ENCODE measurements around the gene FADS2. TPM values are rescaled to one million over a fixed set of nuclear protein-coding genes. Genes with fewer than 3 reads are reported as not detected.
A peak's percentile ranks its signal among the peaks of the same experiment; 100 is the strongest.

The FADS2 gene
- total and polyA plus RNA-seq, 2 of the 13 experiments (the other 11 are each of a cell fraction or from before 2014, with no cell fraction given): 90.1 to 124 TPM

GRCh38 chr11:61814958-61815789 lies 12.9 kb upstream of the FADS2 start (continued):
- TF ChIP-seq PAWR (CRISPR knock-in tag; IDR thresholded peaks at IDR 0.05; ENCODE audit: borderline replicate concordance): no peak
- TF ChIP-seq ZNF850 (CRISPR knock-in tag; conservative IDR thresholded peaks at IDR 0.05): no peak
- 0 out of 2 replicates have a peak, but pooled peaks have one; percentile 54 for TF ChIP-seq ZNF576 (CRISPR knock-in tag; IDR thresholded peaks at IDR 0.05)
- TF ChIP-seq MZF1 (CRISPR knock-in tag; IDR thresholded peaks at IDR 0.05; ENCODE audit: borderline replicate concordance): no peak
- TF ChIP-seq HDAC2 (CRISPR knock-in tag; IDR thresholded peaks at IDR 0.05): peak; percentile 56
- TF ChIP-seq ARID5B (CRISPR knock-in tag; IDR thresholded peaks at IDR 0.05): no peak
- peak; percentile 71 for TF ChIP-seq HOXA3 (CRISPR knock-in tag; IDR thresholded peaks at IDR 0.05)
- no peak for TF ChIP-seq GMEB2 (CRISPR knock-in tag; IDR thresholded peaks at IDR 0.05; ENCODE audit: low read depth)
- TF ChIP-seq NFKB2 (CRISPR knock-in tag; IDR thresholded peaks at IDR 0.05; ENCODE audit: borderline replicate concordance): peak; percentile 82; the same call in 1 of the 2 replicates
- TF ChIP-seq ZFAT (CRISPR knock-in tag; conservative IDR thresholded peaks at IDR 0.05): 0 out of 2 replicates have a peak, but pooled peaks have one; percentile 16
- TF ChIP-seq ZNF737 (CRISPR knock-in tag; IDR thresholded peaks at IDR 0.05; ENCODE audit: borderline replicate concordance): no peak
- TF ChIP-seq ZNF274 (CRISPR knock-in tag; IDR thresholded peaks at IDR 0.05): no peak
- no peak for TF ChIP-seq KLF11 (CRISPR knock-in tag; IDR thresholded peaks at IDR 0.05)
- no peak for TF ChIP-seq ZNF260 (CRISPR knock-in tag; IDR thresholded peaks at IDR 0.05; ENCODE audit: borderline replicate concordance, low read depth)
- TF ChIP-seq ZNF17 (CRISPR knock-in tag; IDR thresholded peaks at IDR 0.05): 0 out of 2 replicates have a peak, but pooled peaks have one; percentile 51
- peak; percentile 36 to 65; a peak in 2 of 4 replicates for TF ChIP-seq HMGXB4 (CRISPR knock-in tag; IDR thresholded peaks at IDR 0.05; ENCODE audit: borderline replicate concordance in 1 of 2, low read depth in 1 of 2)
- TF ChIP-seq FOXP1 (IDR thresholded peaks at IDR 0.05): no peak
- TF ChIP-seq FOXP1 (CRISPR knock-in tag; IDR thresholded peaks at IDR 0.05): no peak
- peak; percentile 80; the same call in 1 of the 2 replicates for TF ChIP-seq ZNF747 (CRISPR knock-in tag; IDR thresholded peaks at IDR 0.05; ENCODE audit: borderline replicate concordance)
- TF ChIP-seq SMARCE1 (IDR thresholded peaks at IDR 0.05; ENCODE audit: borderline replicate concordance): no peak

Data from HepG2 (cell line).